ENCODE results near the gene C19orf12. TPM values are rescaled to one million over a fixed set of nuclear protein-coding genes. Genes with fewer than 3 reads are reported as not detected.

Gene C19orf12
- total RNA-seq, 1 experiment from 2014 or later: 10.0 TPM

DNA sequence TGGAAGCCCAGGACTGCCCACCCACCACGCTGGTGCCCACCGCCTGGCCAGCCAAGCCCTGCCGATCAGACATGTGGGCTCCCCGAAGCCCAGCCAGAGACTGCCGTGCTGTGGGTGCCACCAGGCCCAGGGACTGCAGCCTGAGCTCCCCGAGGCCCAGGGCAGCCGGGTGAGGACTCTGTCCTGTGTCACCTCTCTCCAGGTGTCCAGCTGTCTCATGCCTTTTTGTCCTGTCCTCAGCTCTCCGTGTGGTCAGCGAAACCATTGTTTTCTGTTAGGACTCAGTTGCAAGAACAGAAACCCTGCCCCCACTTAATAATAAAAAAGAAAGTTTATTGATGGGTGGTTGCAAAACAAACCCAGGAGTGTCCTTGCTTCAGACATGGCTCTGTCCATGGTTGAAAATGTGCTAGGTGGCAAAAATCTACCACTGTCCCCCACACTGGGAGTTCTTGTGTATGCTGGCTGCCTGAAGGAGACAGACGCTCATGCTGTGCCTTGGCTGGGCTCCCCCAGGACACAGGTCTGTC is 39.9 kb downstream of the C19orf12 start (continued):
- TF ChIP-seq ATF3 (IDR thresholded peaks at IDR 0.05) (no peak), POLR2A (IDR thresholded peaks at IDR 0.05; ENCODE audit: borderline replicate concordance, extremely low read depth, insufficient read depth, insufficient read length) (no peak), ZNF274 (IDR thresholded peaks at IDR 0.05; ENCODE audit: low read depth, low read length) (no peak), ELF1 (IDR thresholded peaks at IDR 0.05; ENCODE audit: borderline replicate concordance, low read depth) (no peak), CEBPB (IDR thresholded peaks at IDR 0.05; ENCODE audit: low read depth) (no peak)

GRCh38 chr19:29674374-29675119 is 40.5 kb downstream of the C19orf12 start:
- H3K79me2 ChIP-seq (ENCODE audit: insufficient read depth, low read length): peaks cover 10% of the 10 kb centered on the region; the same call in 1 of the 2 replicates
- H3K4me2 ChIP-seq (ENCODE audit: low read length): no peak overlapping the region
- ATAC-seq: no peak
- H3K4me3 ChIP-seq (replicated peaks in 1 of 2; ENCODE audit: low read depth in 1 of 2, low read length in 2 of 2): no peak overlapping the region
- ChIA-PET POLR2A (no interaction called here), RAD21 (ENCODE audit: low non-redundant PET in 1 of 2, low total read pairs in 2 of 2, uncharacterized antibody in 2 of 2, unreplicated experiment in 2 of 2) (no interaction called here), CTCF (no interaction called here)
- no peak overlapping the region for H3K27ac ChIP-seq (ENCODE audit: low read depth, low read length)
- H3K27me3 ChIP-seq (ENCODE audit: insufficient read depth, low read length): no peaks in the 10 kb centered on the region
- H3K36me3 ChIP-seq (ENCODE audit: control insufficient read depth in 1 of 2, insufficient read depth in 2 of 2, low read length in 2 of 2): no peaks in the 10 kb centered on the region; a peak in 1 of 4 replicates
- no TSS peak for BruUV-seq (replicated peaks)
- DNase-seq (ENCODE audit: low read depth, low spot score): no peak
- TF ChIP-seq RAD21 (IDR thresholded peaks at IDR 0.05; ENCODE audit: low read depth) (no peak), ELF1 (IDR thresholded peaks at IDR 0.05; ENCODE audit: borderline replicate concordance, low read depth) (no peak), EZH2phosphoT487 (IDR thresholded peaks at IDR 0.05; ENCODE audit: borderline replicate concordance) (no peak), CBX3 (IDR thresholded peaks at IDR 0.05; ENCODE audit: low read depth) (no peak), SP1 (IDR thresholded peaks at IDR 0.05; ENCODE audit: low read depth) (no peak), ATF3 (IDR thresholded peaks at IDR 0.05) (no peak), SRF (IDR thresholded peaks at IDR 0.05; ENCODE audit: low read depth) (no peak), YY1 (IDR thresholded peaks at IDR 0.05; ENCODE audit: extremely low read depth, insufficient replicate concordance, low read depth, low read length) (no peak), POLR2AphosphoS5 (IDR thresholded peaks at IDR 0.05; ENCODE audit: low read depth, low read length) (no peak), REST (IDR thresholded peaks at IDR 0.05; ENCODE audit: low read depth) (no peak), FOSL1 (IDR thresholded peaks at IDR 0.05; ENCODE audit: low read depth) (no peak), ZNF274 (IDR thresholded peaks at IDR 0.05; ENCODE audit: low read depth, low read length) (no peak), JUND (IDR thresholded peaks at IDR 0.05) (no peak)
- no peaks in the 10 kb centered on the region for H4K20me1 ChIP-seq (ENCODE audit: insufficient read depth)
- intact Hi-C loops (cut with micrococcal nuclease): no loop called here
- H3K9me3 ChIP-seq (ENCODE audit: control insufficient read depth in 1 of 2, insufficient read depth in 1 of 2, low read depth in 1 of 2, low read length in 2 of 2): no peaks in the 10 kb centered on the region
- no peak overlapping the region for H3K9ac ChIP-seq (ENCODE audit: low read length)
- no peak overlapping the region for H2AFZ ChIP-seq (ENCODE audit: low read depth, low read length, poor library complexity, severe bottlenecking)
- no peaks in the 10 kb centered on the region for H3K9me2 ChIP-seq (ENCODE audit: insufficient read depth)
- H3K4me1 ChIP-seq (ENCODE audit: control insufficient read depth in 1 of 2, insufficient read depth in 2 of 2, low read length in 2 of 2): peaks cover 0 to 8% of the 10 kb centered on the region in 2 experiments; a peak in 2 of 4 replicates

Measured in HCT116 (cell line).